Cardiac muscle cell (in vitro differentiated cells and primary cell): ENCODE measurements around the gene ARHGEF16. TPM values are rescaled to one million over a fixed set of nuclear protein-coding genes. Genes with fewer than 3 reads are reported as not detected.

Source experiments
- DNase-seq, 2 donors: peaks; one replicate each; pipeline versions ENCODE4 v3.0.0 to v3.0.0-alpha.2; 2010 to 2017; ENCODE audit warnings: low read depth in 1 of 2, low spot score in 1 of 2
- H3K27ac ChIP-seq: fragments of 200-600 bp; sonication (generic); 2 replicates; pipeline ENCODE4 v1.5.1; 2016
- H3K27me3 ChIP-seq: fragments of 200-600 bp; sonication (generic); 2 replicates; pipeline ENCODE4 v1.6.0; 2016; ENCODE audit warnings: control low read depth
- H3K36me3 ChIP-seq: fragments of 200-600 bp; sonication (generic); 2 replicates; pipeline ENCODE4 v1.5.1; 2016; ENCODE audit warnings: control low read depth
- H3K4me1 ChIP-seq: fragments of 200-600 bp; sonication (generic); 2 replicates; pipeline ENCODE4 v1.8.1; 2017; ENCODE audit warnings: low read depth, mild to moderate bottlenecking, mixed run types
- H3K4me3 ChIP-seq: fragments of 200-600 bp; sonication (generic); 2 replicates; pipeline ENCODE4 v1.5.1; 2016; ENCODE audit warnings: mild to moderate bottlenecking
- H3K9me3 ChIP-seq: fragments of 200-600 bp; sonication (generic); 2 replicates; pipeline ENCODE4 v1.5.1; 2017; ENCODE audit warnings: low read depth, mild to moderate bottlenecking, control low read depth
- CTCF ChIP-seq: IDR thresholded peaks from 2 replicates; pipeline ENCODE4 v1.5.1; 2012; ENCODE audit warnings: low read depth, mild to moderate bottlenecking, low read length
- polyA plus RNA-seq: library from polyadenylated mRNA; unstranded; fragments of >200 nt; fragmentation: Nextera tagmentation; extraction: Ambion mirVana; gene quantifications from 2 replicates; pipeline ENCODE4 v1.2.1, GENCODE V29; 2016
- total RNA-seq: library from RNA; depleted of rRNA; stranded (reverse); fragments of >200 nt; gene quantifications from 2 replicates; pipeline ENCODE4 v1.2.3, GENCODE V29; 2016

Gene ARHGEF16
- total and polyA plus RNA-seq, 2 experiments from 2014 or later: 6.0 to 11.8 TPM

- Histone ChIP-seq H3K36me3 (no peaks in the 10 kb centered on the region), H3K27ac (no peak overlapping the region), H3K4me3 (no peak overlapping the region), H3K9me3 (no peaks in the 10 kb centered on the region), H3K27me3 (no peaks in the 10 kb centered on the region), H3K4me1 (no peaks in the 10 kb centered on the region)
- no peak for DNase-seq
- TF ChIP-seq CTCF: no peak
Observed at GRCh38 chr1:3488432-3488831, 34.0 kb downstream of the ARHGEF16 start.

DNA sequence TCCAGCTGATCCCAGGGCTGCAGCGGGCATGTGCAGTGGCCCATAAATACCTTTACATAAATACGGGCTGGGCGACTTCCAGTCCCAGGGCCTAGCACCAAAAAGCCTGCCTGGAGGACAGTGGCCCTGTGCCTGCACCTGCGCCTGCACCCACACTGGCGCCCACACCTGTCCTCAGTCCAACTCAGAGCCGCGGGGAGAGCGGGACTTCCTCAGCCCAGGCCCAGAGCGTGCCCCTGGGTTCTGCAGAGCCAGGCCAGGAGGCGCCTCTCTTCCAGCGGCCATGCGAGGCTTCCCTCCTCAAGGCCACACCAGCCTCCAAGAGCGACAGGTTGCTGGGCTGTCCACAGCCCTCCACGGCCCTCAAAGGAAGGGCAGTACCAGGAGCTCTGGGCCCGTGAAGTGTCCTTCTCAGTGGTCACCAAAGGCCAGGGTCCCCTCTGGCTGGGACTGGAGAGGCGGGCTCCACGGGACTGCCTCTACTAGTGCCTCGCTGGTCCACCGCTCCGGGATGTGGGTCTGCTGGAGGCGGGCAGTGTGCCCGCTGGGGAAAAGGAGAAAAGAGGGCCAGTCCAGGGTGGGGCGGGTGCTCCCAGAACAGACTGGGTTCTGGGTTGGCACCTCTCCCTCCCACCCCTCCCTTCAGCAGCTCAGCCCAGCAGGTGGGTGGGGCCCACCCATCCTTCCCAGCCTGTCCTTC lies 35.7 kb downstream of the ARHGEF16 start:
- no peaks in the 10 kb centered on the region for H3K9me3 ChIP-seq

DNA sequence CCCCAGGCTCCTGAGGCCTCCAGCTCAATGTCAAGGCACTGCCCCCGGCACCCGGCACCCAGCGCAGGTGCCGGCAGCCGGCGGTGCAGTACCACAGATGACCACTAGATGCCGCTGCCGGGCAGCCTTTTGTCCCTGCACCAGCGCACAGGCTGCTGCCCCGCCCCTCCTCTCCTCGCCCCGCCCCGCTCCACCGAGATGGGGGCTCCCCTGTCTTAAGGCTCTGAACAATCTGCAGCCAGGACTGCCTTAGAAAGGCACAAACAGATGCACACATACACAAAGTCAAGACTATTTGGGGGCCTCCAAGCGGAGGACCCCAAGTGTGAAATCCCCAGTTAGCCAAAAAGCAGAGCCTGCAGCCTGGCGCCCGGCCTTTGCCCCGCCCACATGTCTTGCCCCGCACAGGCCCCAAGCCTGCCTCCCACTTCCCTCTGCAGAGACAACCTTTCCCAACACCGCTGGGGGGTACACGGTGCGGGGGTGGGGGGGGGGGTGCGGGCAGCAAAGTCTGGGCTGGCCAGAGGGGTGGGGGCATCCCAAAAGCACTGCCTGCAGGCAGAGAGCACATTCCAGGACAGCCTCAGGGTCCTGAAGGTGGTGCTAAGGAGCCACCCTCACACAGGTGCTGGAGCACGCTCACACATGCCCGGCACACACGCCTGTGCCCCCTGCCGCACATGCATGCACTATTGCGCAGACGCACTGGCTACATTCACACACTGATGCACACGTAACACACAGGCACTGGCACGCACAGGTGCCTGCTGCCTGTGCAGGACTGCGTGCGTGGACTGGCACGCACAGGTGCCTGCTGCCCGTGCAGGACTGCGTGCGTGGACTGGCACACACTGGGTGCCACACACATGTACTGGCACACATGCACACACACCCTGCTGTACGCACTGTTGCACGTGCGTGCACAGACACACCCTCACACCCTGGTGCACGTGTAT lies 37.1 kb downstream of the ARHGEF16 start:
- peak; percentile 54 to 77 for DNase-seq
- H3K4me3 ChIP-seq: no peak overlapping the region

More for the DNA sequence above, 35.7 kb downstream of the ARHGEF16 start:
- H3K4me3 ChIP-seq: no peak overlapping the region
- no peak overlapping the region for H3K27ac ChIP-seq
- H3K4me1 ChIP-seq: no peaks in the 10 kb centered on the region
- no peak for DNase-seq
- no peaks in the 10 kb centered on the region for H3K27me3 ChIP-seq
- H3K36me3 ChIP-seq: no peaks in the 10 kb centered on the region
- no peak for TF ChIP-seq CTCF

GRCh38 chr1:3492545-3493246 lies 38.2 kb downstream of the ARHGEF16 start:
- TF ChIP-seq CTCF: no peak
- Histone ChIP-seq H3K9me3 (no peaks in the 10 kb centered on the region), H3K36me3 (no peaks in the 10 kb centered on the region), H3K27ac (no peak overlapping the region), H3K27me3 (no peaks in the 10 kb centered on the region), H3K4me3 (no peak overlapping the region), H3K4me1 (no peaks in the 10 kb centered on the region)
- DNase-seq: no peak

More for the DNA sequence above, 37.1 kb downstream of the ARHGEF16 start:
- peak; percentile 86 for TF ChIP-seq CTCF
- H3K9me3 ChIP-seq: no peaks in the 10 kb centered on the region
- H3K27ac ChIP-seq: no peak overlapping the region
- no peaks in the 10 kb centered on the region for H3K4me1 ChIP-seq
- H3K27me3 ChIP-seq: no peaks in the 10 kb centered on the region
- no peaks in the 10 kb centered on the region for H3K36me3 ChIP-seq
